Transverse colon (tissue), 4 donors: ENCODE results near the gene ZG16. TPM values are rescaled to one million over a fixed set of nuclear protein-coding genes. Genes with fewer than 3 reads are reported as not detected.

Source experiments
- DNase-seq: peaks from one replicate; pipeline ENCODE4 v3.0.0-alpha.2; 2019
- H3K27ac ChIP-seq, 4 donors: fragments of 200-600 bp; sonication (generic); 2 replicates each; pipeline ENCODE4 v1.5.1; 2016 to 2018; ENCODE audit warnings: inconsistent platforms in 4 of 4
- H3K27me3 ChIP-seq: fragments of 200-600 bp; sonication (generic); 2 replicates; pipeline ENCODE4 v1.5.1; 2017; ENCODE audit warnings: inconsistent platforms
- H3K36me3 ChIP-seq, 4 donors: fragments of 200-600 bp; sonication (generic); 2 replicates each; pipeline ENCODE4 v1.5.1; 2017 to 2019; ENCODE audit warnings: inconsistent platforms in 4 of 4
- H3K4me1 ChIP-seq, 4 donors: fragments of 200-600 bp; sonication (generic); 2 replicates each; pipeline ENCODE4 v1.5.1; 2017 to 2020; ENCODE audit warnings: inconsistent platforms in 4 of 4
- H3K4me3 ChIP-seq, 4 donors: fragments of 200-600 bp; sonication (generic); 1 replicate in 1 of 4; 2 replicates in 3 of 4; pipeline versions ENCODE4 v1.5.1 to v1.6.1; 2017 to 2019; ENCODE audit warnings: inconsistent platforms in 4 of 4
- H3K9me3 ChIP-seq, 2 donors: fragments of 200-600 bp; sonication (generic); 2 replicates each; pipeline ENCODE4 v1.5.1; 2017 to 2019; ENCODE audit warnings: inconsistent platforms in 2 of 2
- EP300 ChIP-seq: sonication (generic); formaldehyde crosslinking; IDR thresholded peaks from one replicate; pipeline ENCODE4 v1.6.1; 2017; ENCODE audit warnings: antibody characterized with exemption, low read depth
- POLR2A ChIP-seq: fragments of 450-650 bp; IDR thresholded peaks from one replicate; pipeline ENCODE4 v1.6.1; 2016; ENCODE audit warnings: antibody characterized with exemption, mild to moderate bottlenecking, moderate library complexity
- POLR2AphosphoS5 ChIP-seq, 3 donors: sonication (generic); formaldehyde crosslinking; IDR thresholded peaks; one replicate each; pipeline ENCODE4 v1.6.1; 2016; ENCODE audit warnings: antibody characterized with exemption in 3 of 3
- whole genome bisulfite sequencing, 2 donors: methylation state at CpG; one replicate each; pipeline ENCODE4 v1.1.5; 2018; ENCODE audit warnings: low coverage in 1 of 2; 5-methylcytosine and 5-hydroxymethylcytosine counted together
- in situ Hi-C, 4 donors: fragments of 200-750 bp; cut with MboI; loops; one replicate each; pipeline versions ENCODE4 v1.15.0 to v1.15.1; 2017; ENCODE audit warnings: low sequenced_read_pairs in 3 of 4, low pct_ligation_motif_present in 1 of 4, low pct_unique_long_range_greater_than_20kb in 1 of 4
- intact Hi-C: fragments of 100-400 bp; cut with DNase I; formaldehyde crosslinking; loops from one replicate; pipeline ENCODE4 v1.15.1; 2023; ENCODE audit warnings: low total_unique reads
- total RNA-seq, 4 donors: library from RNA; depleted of rRNA; stranded (reverse); fragments of >200 nt; gene quantifications; one replicate each; pipeline ENCODE4 v1.1.0, GENCODE V29; 2016
- TF ChIP-seq, protein P1 (sequence below), 5 experiments: fragments of 200-600 bp in 3 of 5; fragments of 450-650 bp in 2 of 5; sonication (generic) in 3 of 5; IDR thresholded peaks; 1 replicate in 2 of 5; 2 replicates in 3 of 5; pipeline ENCODE4 v1.5.1; 2016 to 2017; ENCODE audit warnings: antibody characterized with exemption in 5 of 5, inconsistent platforms in 3 of 5, mild to moderate bottlenecking in 2 of 5, moderate library complexity in 1 of 5

The ZG16 gene
- total RNA-seq, 4 donors from 2014 or later = 73.4 to 1,268 (median 104) TPM

DNA sequence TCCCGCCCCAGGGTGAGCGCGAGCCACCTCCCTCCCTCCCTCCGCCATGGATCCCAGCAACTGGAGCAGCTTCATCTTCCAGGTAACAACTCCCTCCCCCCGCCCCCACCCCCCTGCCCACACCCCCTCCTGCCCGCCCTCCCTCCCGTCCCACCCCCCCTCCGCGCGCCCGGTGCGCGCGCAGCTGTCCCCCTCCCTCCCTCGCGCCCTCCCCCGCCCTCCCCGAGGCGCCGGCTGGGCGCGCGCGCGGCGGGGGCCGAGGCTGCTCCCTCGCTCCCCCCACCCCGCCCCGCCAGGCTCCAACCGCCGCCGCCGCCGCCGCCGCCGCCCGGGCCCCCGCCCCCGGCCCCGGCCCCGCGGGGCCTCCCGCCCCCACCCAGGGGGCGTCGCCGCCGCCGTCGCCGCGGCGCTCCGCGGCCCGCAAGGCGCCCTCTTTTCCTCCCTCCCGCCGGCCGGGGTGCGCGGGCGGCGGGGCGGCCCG lies 28.1 kb downstream of the ZG16 start, which contains the start of gene MAZ:
Gene MAZ (plus strand): TSS at position 431 of the 481 bp plus-strand sequence. CDS start 173 bp downstream, outside the sequence.
- in situ Hi-C loops (no loop called here), intact Hi-C loops (no loop called here)
- Histone ChIP-seq H3K4me1 (peaks cover 33 to 52% (median 41%) of the 10 kb centered on the region in 4 donors), H3K27ac (peak within 1 kb of the TSS; percentile 95 to 98 (median 98)), H3K36me3 (no peaks in the 10 kb centered on the region), H3K9me3 (no peaks in the 10 kb centered on the region), H3K4me3 (peak within 1 kb of the TSS; percentile 63 to 88 (median 83)), H3K27me3 (no peaks in the 10 kb centered on the region)
- TF ChIP-seq, protein P1, sequence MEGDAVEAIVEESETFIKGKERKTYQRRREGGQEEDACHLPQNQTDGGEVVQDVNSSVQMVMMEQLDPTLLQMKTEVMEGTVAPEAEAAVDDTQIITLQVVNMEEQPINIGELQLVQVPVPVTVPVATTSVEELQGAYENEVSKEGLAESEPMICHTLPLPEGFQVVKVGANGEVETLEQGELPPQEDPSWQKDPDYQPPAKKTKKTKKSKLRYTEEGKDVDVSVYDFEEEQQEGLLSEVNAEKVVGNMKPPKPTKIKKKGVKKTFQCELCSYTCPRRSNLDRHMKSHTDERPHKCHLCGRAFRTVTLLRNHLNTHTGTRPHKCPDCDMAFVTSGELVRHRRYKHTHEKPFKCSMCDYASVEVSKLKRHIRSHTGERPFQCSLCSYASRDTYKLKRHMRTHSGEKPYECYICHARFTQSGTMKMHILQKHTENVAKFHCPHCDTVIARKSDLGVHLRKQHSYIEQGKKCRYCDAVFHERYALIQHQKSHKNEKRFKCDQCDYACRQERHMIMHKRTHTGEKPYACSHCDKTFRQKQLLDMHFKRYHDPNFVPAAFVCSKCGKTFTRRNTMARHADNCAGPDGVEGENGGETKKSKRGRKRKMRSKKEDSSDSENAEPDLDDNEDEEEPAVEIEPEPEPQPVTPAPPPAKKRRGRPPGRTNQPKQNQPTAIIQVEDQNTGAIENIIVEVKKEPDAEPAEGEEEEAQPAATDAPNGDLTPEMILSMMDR (IDR thresholded peaks at IDR 0.05) = no peak
- TF ChIP-seq POLR2AphosphoS5 (IDR thresholded peaks at IDR 0.05) = no peak
- no peak for TF ChIP-seq EP300
- no peak for TF ChIP-seq POLR2A
- no peak for DNase-seq
- no CpG with 5 or more reads among the region's 67 CpGs for WGBS, 2 donors

DNA sequence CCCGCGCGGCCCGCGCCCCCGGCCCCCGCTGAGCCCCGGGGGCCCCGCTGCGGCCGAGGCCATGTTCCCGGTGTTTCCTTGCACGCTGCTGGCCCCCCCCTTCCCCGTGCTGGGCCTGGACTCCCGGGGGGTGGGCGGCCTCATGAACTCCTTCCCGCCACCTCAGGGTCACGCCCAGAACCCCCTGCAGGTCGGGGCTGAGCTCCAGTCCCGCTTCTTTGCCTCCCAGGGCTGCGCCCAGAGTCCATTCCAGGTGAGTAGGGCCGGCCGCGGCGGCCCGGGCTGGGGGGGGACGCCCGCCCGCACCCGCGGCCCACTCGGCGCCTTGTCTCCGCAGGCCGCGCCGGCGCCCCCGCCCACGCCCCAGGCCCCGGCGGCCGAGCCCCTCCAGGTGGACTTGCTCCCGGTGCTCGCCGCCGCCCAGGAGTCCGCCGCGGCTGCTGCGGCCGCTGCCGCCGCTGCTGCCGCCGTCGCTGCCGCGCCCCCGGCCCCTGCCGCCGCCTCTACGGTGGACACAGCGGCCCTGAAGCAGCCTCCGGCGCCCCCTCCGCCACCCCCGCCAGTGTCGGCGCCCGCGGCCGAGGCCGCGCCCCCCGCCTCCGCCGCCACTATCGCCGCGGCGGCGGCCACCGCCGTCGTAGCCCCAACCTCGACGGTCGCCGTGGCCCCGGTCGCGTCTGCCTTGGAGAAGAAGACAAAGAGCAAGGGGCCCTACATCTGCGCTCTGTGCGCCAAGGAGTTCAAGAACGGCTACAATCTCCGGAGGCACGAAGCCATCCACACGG lies 28.8 kb downstream of the ZG16 start:
- Histone ChIP-seq H3K4me3 (peak overlapping the region; percentile 55 to 71 (median 66)), H3K36me3 (no peaks in the 10 kb centered on the region), H3K27ac (peak overlapping the region; percentile 93 to 98 (median 96)), H3K27me3 (no peaks in the 10 kb centered on the region), H3K9me3 (no peaks in the 10 kb centered on the region), H3K4me1 (peaks cover 33 to 59% (median 47%) of the 10 kb centered on the region in 4 donors)
- intact Hi-C loops (no loop called here), in situ Hi-C loops (no loop called here)
- no peak for TF ChIP-seq EP300
- TF ChIP-seq, protein P1 (IDR thresholded peaks at IDR 0.05) = no peak
- TF ChIP-seq POLR2AphosphoS5 (IDR thresholded peaks at IDR 0.05) = no peak
- no peak for TF ChIP-seq POLR2A
- WGBS, 2 donors = 0% methylated on average over 42 of the region's 99 CpGs; no CpG with 5 or more reads in 1 of the 2 donors
- peak; percentile 64 for DNase-seq

DNA sequence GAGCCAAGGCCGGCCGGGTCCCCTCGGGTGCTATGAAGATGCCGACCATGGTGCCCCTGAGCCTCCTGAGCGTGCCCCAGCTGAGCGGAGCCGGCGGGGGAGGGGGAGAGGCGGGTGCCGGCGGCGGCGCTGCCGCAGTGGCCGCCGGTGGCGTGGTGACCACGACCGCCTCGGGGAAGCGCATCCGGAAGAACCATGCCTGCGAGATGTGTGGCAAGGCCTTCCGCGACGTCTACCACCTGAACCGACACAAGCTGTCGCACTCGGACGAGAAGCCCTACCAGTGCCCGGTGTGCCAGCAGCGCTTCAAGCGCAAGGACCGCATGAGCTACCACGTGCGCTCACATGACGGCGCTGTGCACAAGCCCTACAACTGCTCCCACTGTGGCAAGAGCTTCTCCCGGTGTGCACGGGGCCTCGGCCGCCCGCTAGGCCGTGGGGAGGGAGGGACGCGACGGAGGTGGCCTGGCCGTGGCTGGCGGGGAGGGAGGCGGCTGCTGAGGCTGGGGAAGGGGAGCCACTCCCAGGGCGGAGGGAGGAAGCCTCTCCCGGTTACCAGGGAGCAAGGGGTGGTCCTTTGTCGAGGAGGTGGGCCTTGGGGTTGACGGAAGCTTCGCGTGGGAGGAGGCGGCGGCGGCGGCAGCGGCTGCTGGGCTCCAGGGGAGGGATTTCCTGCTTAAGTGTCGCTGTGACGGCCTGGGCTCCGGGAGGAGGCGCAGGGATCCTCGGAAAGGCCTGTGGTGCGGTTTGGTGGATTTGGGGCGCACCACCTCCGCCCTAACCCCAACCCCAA lies 29.6 kb downstream of the ZG16 start:
- TF ChIP-seq, protein P1 (IDR thresholded peaks at IDR 0.05) = peak; percentile 29 to 51 (median 37)
- TF ChIP-seq POLR2A (peak; percentile 87), POLR2AphosphoS5 (IDR thresholded peaks at IDR 0.05) (peak in 2 of 3 donors; percentile 83 to 94), EP300 (no peak)
- DNase-seq = peak; percentile 93
- intact Hi-C loops = no loop called here
- in situ Hi-C loops = no loop called here
- 2% methylated on average over 64 of the region's 69 CpGs; no CpG with 5 or more reads in 1 of the 2 donors for WGBS, 2 donors
- Histone ChIP-seq H3K9me3 (no peaks in the 10 kb centered on the region), H3K4me3 (peak overlapping the region; percentile 32 to 71 (median 59)), H3K27me3 (no peaks in the 10 kb centered on the region), H3K4me1 (peaks cover 34 to 66% (median 54%) of the 10 kb centered on the region in 4 donors), H3K27ac (peak overlapping the region; percentile 93 to 98 (median 96)), H3K36me3 (no peaks in the 10 kb centered on the region)
